Femur (tissue), 1 donor: ENCODE data around the gene KIFC1.
"Not testable (repeated sequence)": the region's sequence is repeated elsewhere in the genome, so short reads cannot be mapped to it uniquely, and the experiment has no call there.

Source experiments
- DNase-seq: peaks from one replicate; pipeline ENCODE4 v3.0.0-alpha.2; 2017

The KIFC1 gene

GRCh38 chr6:33375143-33375671, 16.4 kb upstream of the KIFC1 start:
- DNase-seq: peak; percentile 87

GRCh38 chr6:33377171-33377570, 14.5 kb upstream of the KIFC1 start:
- DNase-seq: no peak

DNA sequence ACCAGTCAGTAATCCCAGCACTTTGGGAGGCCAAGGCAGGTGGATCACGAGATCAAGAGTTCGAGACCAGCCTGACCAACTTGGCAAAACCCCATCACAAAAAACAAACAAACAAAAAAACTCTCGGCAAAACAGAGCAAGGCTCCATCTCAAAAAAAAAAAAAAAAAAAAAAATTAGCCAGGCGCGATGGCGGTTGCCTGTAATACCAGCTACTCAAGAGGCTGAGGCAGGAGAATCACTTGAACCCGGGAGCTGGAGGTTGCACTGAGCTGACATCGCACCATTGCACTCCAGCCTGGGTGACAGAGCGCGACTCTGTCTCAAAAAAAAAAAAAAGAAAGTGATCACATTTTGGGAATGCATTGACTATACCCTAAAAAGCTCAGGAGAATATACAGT, 12.4 kb upstream of the KIFC1 start:
- DNase-seq: not testable (repeated sequence)

- no peak for DNase-seq
Measured at GRCh38 chr6:33380272-33380981, 11.2 kb upstream of the KIFC1 start.

DNA sequence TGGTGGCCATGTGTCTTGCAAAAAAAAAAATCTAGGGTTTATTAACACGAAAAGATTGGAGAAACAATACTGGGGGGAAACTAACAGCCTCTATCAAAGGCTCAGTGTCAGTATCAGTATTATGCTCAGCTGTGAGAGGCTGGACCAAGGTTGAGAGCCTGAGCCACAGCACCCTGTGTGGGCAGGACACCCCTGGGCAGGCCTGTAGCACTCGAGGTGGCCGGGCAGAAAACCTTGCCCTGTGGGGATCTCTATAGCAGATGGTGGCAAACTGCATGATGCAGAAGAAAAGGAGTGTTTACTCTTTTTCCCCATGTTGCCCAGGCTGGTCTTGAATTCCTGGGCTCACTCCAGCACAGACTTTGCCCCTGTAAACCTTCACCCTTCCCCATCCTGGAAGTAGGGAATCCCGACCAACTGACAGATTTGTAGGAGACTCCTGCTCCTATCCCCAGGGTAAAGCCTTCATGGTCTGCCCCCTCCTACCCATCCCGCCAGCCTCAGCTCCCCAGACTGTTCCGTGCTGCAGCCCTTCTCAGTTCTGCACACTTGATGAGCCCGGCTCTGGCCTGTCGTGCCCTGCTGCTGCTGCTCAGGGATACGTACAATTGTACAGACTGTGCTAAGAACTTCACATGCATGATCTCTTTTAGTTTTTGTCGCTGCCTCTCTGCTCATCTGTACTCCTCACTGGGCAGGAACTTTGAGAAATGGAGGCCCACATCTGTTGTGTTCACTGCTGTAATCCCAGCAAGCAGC, 8.0 kb upstream of the KIFC1 start:
- no peak for DNase-seq

DNA sequence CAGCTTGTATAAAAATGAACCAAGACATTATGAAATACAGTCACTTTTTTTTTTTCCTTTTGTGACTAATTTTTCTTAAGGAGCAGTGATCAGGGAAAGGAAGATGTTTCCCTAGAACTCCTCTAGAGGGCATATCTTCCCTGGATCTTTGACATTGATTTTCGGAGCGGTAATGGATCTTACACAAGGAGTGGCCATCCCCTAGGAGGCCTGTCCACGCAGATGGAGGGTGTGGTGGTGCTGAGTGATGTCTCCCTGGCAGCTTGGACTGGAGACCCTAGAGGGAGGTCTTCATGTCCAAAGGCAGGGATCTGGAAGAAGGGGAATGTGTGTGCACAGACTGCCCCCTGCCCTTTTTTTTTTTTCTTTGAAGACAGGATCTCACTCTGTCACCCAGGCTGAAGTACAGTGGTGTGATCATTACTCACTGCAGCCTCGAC, 7.0 kb upstream of the KIFC1 start:
- no peak for DNase-seq

- no peak for DNase-seq
Measured at GRCh38 chr6:33390173-33390572, 1.4 kb upstream of the KIFC1 start.

DNA sequence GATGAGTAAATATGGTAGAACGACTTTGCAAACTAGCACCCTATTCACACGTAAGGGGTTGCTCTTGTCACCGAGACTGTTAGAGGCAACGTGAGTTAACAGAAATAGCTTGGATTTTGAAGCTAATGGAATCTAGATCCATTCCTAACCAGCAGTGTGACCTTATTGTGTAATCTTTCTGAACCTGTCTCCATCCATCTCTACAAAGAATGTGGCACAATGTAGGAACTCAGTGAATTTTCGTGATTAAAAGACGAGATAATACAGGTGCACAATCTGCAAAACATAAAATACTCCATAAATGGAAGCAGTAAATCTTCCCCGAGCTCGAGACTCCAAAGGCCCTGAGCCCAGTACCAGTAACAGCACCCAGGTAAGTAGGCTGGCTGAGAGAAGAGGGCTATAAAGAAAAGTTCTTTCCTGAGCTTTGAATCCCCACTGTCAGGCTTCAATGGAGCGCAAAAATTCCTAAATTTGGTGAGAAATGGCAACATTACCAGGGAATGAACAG, 801 bp upstream of the KIFC1 start:
- no peak for DNase-seq

DNA sequence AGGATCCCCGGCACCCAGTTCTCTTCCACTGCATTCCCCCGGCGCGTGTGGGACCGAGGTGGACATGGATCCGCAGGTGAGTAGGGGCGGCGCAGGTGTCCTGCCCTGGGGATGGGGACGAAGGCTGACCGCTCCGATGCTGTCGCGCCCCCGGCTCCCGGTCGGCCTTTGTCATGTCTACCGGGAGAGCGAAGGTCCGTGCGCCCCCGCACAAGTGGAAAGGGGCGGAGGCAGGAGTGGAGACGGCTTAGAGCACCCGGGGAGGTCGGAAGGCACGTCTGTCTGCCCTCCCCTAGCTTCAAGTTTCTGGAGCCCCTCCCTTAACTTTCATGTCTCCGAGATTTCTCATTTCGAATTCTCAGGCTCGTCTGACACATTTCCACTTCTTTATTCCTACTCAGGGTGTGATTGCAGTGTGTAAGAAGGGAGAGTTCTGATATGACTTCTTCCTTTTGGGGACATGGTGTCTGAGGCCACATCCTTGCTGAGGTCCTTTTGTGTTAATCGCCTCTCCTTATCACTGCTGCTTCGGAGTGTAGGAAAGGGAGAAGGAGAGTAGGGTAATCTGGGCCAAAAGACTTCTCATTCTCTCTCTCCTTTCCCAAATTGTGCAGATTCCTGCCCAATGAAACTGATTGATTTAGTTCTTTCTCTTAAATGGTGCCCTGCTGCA, 435 bp downstream of the KIFC1 start:
- DNase-seq: no peak

- DNase-seq: no peak
Measured at GRCh38 chr6:33392595-33392948, 949 bp downstream of the KIFC1 start.

DNA sequence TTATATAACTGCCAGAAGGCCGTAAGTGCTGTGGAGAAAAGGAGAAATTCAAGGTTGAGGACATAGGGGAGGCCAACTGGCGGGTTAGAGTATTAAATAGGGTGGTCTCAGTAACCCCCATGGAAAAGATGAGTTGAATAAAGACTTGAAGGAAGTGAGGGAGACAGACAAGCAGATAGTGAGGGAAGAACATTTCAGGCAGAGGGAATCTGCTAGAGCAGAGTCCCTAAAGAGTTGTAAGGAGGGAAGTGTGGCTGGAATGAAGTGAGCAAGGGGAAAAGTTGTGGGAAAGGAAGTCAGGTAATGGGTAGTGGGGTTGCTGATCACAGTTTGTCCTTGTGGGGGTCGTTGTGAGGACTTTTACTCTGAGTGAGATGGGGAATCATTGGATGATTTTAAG, 1.4 kb downstream of the KIFC1 start:
- no peak for DNase-seq

DNA sequence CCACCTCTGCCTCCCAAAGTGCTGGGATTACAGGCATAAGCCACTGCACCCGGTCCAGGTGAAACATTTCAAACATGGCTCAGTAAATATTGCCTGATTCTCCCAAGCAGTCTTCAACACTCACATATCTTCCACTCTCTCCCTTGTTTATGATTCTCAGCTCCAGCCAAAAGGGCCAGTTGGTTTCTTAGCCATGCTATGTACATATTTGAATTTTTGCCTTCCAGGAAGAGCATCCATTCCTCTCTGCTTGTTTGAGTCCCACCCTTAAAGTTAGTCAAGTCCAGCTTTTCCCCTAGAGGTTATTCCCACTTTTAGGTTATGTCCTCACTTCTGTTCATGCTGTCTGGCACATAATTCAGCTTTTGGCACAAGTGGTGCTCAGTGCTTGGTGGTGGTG, 5.9 kb downstream of the KIFC1 start:
- DNase-seq: no peak

DNA sequence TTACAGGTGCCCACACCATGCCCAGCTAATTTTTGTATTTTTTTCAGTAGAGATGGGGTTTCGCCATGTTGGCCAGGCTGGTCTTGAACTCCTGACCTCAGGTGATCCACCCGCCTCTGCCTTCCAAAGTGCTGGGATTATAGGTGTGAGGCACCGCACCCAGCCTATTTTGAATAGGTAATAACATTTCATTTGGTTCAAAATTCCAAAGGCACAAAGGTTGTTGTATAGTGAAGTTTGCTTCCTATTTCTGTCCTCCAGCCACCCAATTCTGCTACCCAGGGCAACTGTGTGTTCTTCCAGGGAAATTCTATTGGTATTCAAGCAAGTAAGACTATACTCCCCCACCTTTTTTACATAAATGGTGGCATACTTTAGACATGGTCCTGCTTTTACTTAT, 7.0 kb downstream of the KIFC1 start:
- DNase-seq: not testable (repeated sequence)

GRCh38 chr6:33399881-33400280, 8.3 kb downstream of the KIFC1 start:
- not testable (repeated sequence) for DNase-seq

DNA sequence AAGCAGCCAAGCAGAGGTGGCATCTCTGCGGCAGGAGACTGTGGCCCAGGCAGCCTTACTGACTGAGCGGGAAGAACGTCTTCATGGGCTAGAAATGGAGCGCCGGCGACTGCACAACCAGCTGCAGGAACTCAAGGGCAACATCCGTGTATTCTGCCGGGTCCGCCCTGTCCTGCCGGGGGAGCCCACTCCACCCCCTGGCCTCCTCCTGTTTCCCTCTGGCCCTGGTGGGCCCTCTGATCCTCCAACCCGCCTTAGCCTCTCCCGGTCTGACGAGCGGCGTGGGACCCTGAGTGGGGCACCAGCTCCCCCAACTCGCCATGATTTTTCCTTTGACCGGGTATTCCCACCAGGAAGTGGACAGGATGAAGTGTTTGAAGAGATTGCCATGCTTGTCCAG, 13.3 kb downstream of the KIFC1 start:
- DNase-seq: no peak

- no peak for DNase-seq
Measured at GRCh38 chr6:33405386-33405940, 13.8 kb downstream of the KIFC1 start.

DNA sequence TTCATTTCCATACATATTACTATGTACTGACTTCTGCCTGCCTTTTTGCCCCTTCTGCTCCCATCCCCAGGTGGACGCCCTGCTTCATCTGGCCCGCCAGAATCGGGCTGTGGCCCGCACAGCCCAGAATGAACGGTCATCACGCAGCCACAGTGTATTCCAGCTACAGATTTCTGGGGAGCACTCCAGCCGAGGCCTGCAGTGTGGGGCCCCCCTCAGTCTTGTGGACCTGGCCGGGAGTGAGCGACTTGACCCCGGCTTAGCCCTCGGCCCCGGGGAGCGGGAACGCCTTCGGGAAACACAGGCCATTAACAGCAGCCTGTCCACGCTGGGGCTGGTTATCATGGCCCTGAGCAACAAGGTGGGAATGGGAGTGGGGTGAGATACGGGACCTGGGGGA, 14.5 kb downstream of the KIFC1 start:
- DNase-seq: no peak

GRCh38 chr6:33407132-33407718, 15.6 kb downstream of the KIFC1 start:
- DNase-seq: no peak

GRCh38 chr6:33410050-33410710, 18.6 kb downstream of the KIFC1 start:
- DNase-seq: peak; percentile 99

DNA sequence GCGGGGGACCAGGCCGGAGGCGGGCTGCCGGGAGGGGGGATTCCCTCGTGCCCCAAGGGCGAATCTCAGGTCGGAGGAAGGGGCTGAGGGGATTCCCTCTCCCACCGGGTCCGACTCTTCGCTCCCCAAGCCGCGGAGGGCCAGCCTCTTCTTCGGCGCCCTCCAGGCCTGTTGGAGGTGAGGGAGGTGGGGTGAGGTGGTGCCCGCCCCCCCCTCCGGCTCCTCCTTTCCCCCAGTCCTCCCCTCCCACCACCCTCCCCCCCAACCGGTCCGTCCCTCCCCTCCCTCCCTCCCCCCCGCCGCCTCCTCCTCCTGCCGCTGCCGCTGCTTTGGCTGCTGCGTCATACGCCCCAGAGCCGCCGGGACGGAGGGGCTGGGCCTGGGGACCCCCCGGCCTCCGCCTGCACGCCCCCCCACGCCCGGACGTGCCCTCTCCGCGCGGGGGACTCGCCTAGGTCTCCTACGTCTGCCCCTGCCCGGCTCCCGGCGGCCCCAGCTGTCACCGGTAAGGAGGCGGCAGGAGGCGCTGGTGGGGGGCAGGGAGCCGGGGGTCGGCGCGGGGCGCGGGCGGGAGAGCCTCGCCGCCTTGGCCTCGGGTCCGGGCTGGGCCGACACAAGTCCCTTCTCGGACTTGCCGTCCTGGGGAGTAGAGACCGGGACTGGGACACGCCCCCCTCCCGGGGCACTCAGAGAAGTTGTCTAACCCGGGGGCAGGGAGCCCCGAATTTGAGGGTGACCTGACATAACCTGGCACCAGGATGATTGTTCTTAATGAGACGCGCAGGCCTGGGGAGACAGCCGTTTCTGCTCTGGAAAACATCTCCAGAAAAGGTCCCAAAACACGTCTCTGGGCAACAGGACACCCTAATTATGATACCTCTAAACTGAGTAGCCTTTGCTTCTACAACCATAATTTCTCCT, 19.3 kb downstream of the KIFC1 start, which contains the start of gene PHF1:
TSS of gene PHF1 (plus strand) at position 304 of the 921 bp plus-strand sequence. CDS start 1,250 bp downstream, outside the sequence.
- no peak for DNase-seq

GRCh38 chr6:33411632-33412005, 20.0 kb downstream of the KIFC1 start:
- no peak for DNase-seq
